Astrocyte (in vitro differentiated cells and primary cell): Measurements from ENCODE around the gene ACY1. TPM values are rescaled to one million over a fixed set of nuclear protein-coding genes. Genes with fewer than 3 reads are reported as not detected.

Experiments used
- DNase-seq: peaks from one replicate; pipeline ENCODE4 v3.0.0-alpha.2; 2010; ENCODE audit warnings: low read depth
- FAIRE-seq: peaks from 2 replicates; lab custom pipeline; 2011; peaks lifted over from hg19 to GRCh38; lab: Jason Lieb, UNC
- H2AFZ ChIP-seq: 2 replicates; pipeline ENCODE4 v1.6.0; 2012; ENCODE audit warnings: low read depth, low read length, inconsistent platforms
- H3K27ac ChIP-seq: 2 replicates; pipeline ENCODE4 v1.5.1; 2011; ENCODE audit warnings: low read depth, low read length, inconsistent platforms
- H3K27me3 ChIP-seq: 2 replicates; pipeline ENCODE4 v1.6.0; 2011; ENCODE audit warnings: low read length, inconsistent platforms; ENCODE audit not compliant: insufficient read depth
- H3K36me3 ChIP-seq: 2 replicates; pipeline ENCODE4 v1.5.1; 2011; ENCODE audit warnings: low read length, inconsistent platforms; ENCODE audit not compliant: insufficient read depth
- H3K4me1 ChIP-seq: 2 replicates; pipeline ENCODE4 v1.5.1; 2011; ENCODE audit warnings: low read length, inconsistent platforms; ENCODE audit not compliant: insufficient read depth
- H3K4me2 ChIP-seq: 2 replicates; pipeline ENCODE4 v1.6.0; 2012; ENCODE audit warnings: low read length, inconsistent platforms
- H3K4me3 ChIP-seq: 2 replicates; pipeline ENCODE4 v1.5.1; 2011; ENCODE audit warnings: low read depth, mild to moderate bottlenecking, low read length, inconsistent platforms; ENCODE audit not compliant: insufficient read depth
- H3K79me2 ChIP-seq: 2 replicates; pipeline ENCODE4 v1.6.0; 2012; ENCODE audit warnings: mild to moderate bottlenecking, low read length, inconsistent platforms; ENCODE audit not compliant: insufficient read depth
- H3K9ac ChIP-seq: 2 replicates; pipeline ENCODE4 v1.6.0; 2012; ENCODE audit warnings: mild to moderate bottlenecking, low read length, inconsistent platforms
- H3K9me3 ChIP-seq: 2 replicates; pipeline ENCODE4 v1.5.1; 2012; ENCODE audit warnings: low read depth, mild to moderate bottlenecking, low read length, inconsistent platforms; ENCODE audit not compliant: insufficient read depth
- H4K20me1 ChIP-seq: 2 replicates; pipeline ENCODE4 v1.6.0; 2012; ENCODE audit warnings: low read length, inconsistent platforms; ENCODE audit not compliant: insufficient read depth
- H3K27ac Mint-ChIP-seq: one replicate; pipeline ENCODE4 v1.8.0; 2021; ENCODE audit warnings: mild to moderate bottlenecking, mixed read lengths; ENCODE audit not compliant: unreplicated experiment
- H3K27me3 Mint-ChIP-seq: one replicate; pipeline ENCODE4 v1.8.0; 2021; ENCODE audit warnings: low read depth, mixed read lengths; ENCODE audit not compliant: unreplicated experiment
- H3K36me3 Mint-ChIP-seq: one replicate; pipeline ENCODE4 v1.8.0; 2021; ENCODE audit warnings: low read depth, mixed read lengths; ENCODE audit not compliant: unreplicated experiment
- H3K4me1 Mint-ChIP-seq: one replicate; pipeline ENCODE4 v1.8.0; 2021; ENCODE audit warnings: low read depth, mixed read lengths; ENCODE audit not compliant: unreplicated experiment
- H3K4me3 Mint-ChIP-seq: one replicate; pipeline ENCODE4 v1.8.0; 2021; ENCODE audit warnings: mild to moderate bottlenecking, moderate library complexity, mixed read lengths; ENCODE audit not compliant: unreplicated experiment
- H3K9me3 Mint-ChIP-seq: one replicate; pipeline ENCODE4 v1.8.0; 2021; ENCODE audit warnings: mild to moderate bottlenecking, mixed read lengths; ENCODE audit not compliant: unreplicated experiment
- CTCF ChIP-seq: IDR thresholded peaks from 2 replicates; pipeline ENCODE4 v1.5.1; 2011; ENCODE audit warnings: low read depth, mild to moderate bottlenecking, inconsistent platforms, low read length, moderate library complexity; ENCODE audit not compliant: insufficient read depth
- EZH2 ChIP-seq: IDR thresholded peaks from 2 replicates; pipeline ENCODE4 v1.6.1; 2012; ENCODE audit warnings: mild to moderate bottlenecking, low read length, inconsistent platforms; ENCODE audit not compliant: insufficient read depth
- total RNA-seq: library from RNA; stranded (reverse); gene quantifications from 2 replicates; pipeline ENCODE4 v1.2.1, GENCODE V29; 2021

The ACY1 gene
- total RNA-seq, 1 donor from 2014 or later, result 16.4 TPM

GRCh38 chr3:51934991-51935885 lies 48.1 kb upstream of the ACY1 start:
- DNase-seq (no peak), FAIRE-seq (no peak)
- H3K4me1 ChIP-seq, result peaks cover 4% of the 10 kb centered on the region
- peaks cover 11% of the 10 kb centered on the region for H3K36me3 ChIP-seq
- no peak overlapping the region for H3K27ac ChIP-seq
- H3K9me3 ChIP-seq, result no peaks in the 10 kb centered on the region
- peaks cover 35% of the 10 kb centered on the region for H4K20me1 ChIP-seq
- Mint-ChIP-seq H3K36me3 (peaks cover 31% of the 10 kb centered on the region), H3K27me3 (no peaks in the 10 kb centered on the region), H3K4me3 (no peak overlapping the region), H3K4me1 (no peaks in the 10 kb centered on the region), H3K27ac (no peak overlapping the region), H3K9me3 (no peaks in the 10 kb centered on the region)
- no peak overlapping the region for H3K4me2 ChIP-seq
- H3K79me2 ChIP-seq, result peaks cover 23% of the 10 kb centered on the region
- no peak overlapping the region for H2AFZ ChIP-seq
- no peak for TF ChIP-seq CTCF
- no peak for TF ChIP-seq EZH2
- no peaks in the 10 kb centered on the region for H3K27me3 ChIP-seq
- no peak overlapping the region for H3K4me3 ChIP-seq
- H3K9ac ChIP-seq, result no peak overlapping the region

- no peak for TF ChIP-seq CTCF
- TF ChIP-seq EZH2, result no peak
- Histone ChIP-seq H3K36me3 (peaks cover 11% of the 10 kb centered on the region), H3K9ac (no peak overlapping the region), H4K20me1 (peaks cover 44% of the 10 kb centered on the region), H3K27ac (no peak overlapping the region), H3K4me1 (peaks cover 13% of the 10 kb centered on the region), H3K9me3 (no peaks in the 10 kb centered on the region), H3K79me2 (peaks cover 32% of the 10 kb centered on the region), H2AFZ (no peak overlapping the region), H3K4me2 (no peak overlapping the region), H3K27me3 (no peaks in the 10 kb centered on the region), H3K4me3 (no peak overlapping the region)
- FAIRE-seq (no peak), DNase-seq (no peak)
- peaks cover 6% of the 10 kb centered on the region for H3K4me1 Mint-ChIP-seq
- no peaks in the 10 kb centered on the region for H3K9me3 Mint-ChIP-seq
- H3K4me3 Mint-ChIP-seq, result no peak overlapping the region
- peaks cover 27% of the 10 kb centered on the region for H3K36me3 Mint-ChIP-seq
- H3K27me3 Mint-ChIP-seq, result no peaks in the 10 kb centered on the region
- H3K27ac Mint-ChIP-seq, result no peak overlapping the region
Measured at GRCh38 chr3:51935886-51936755, 47.2 kb upstream of the ACY1 start.
